Embryonic facial prominence (tissue), 1 donor: Measurements from ENCODE around the gene PRR9.
"Not testable (repeated sequence)": the region's sequence is repeated elsewhere in the genome, so short reads cannot be mapped to it uniquely, and the experiment has no call there.

Experiments used
- DNase-seq: peaks from one replicate; pipeline ENCODE4 v3.0.0-alpha.2; 2016; ENCODE audit errors: extremely low spot score

The PRR9 gene

GRCh38 chr1:153229076-153229829 is 11.9 kb downstream of the PRR9 start:
- DNase-seq, result not testable (repeated sequence)

- no peak for DNase-seq
These were observed 14.0 kb downstream of the PRR9 start for GRCh38 chr1:153231363-153231762.

DNA sequence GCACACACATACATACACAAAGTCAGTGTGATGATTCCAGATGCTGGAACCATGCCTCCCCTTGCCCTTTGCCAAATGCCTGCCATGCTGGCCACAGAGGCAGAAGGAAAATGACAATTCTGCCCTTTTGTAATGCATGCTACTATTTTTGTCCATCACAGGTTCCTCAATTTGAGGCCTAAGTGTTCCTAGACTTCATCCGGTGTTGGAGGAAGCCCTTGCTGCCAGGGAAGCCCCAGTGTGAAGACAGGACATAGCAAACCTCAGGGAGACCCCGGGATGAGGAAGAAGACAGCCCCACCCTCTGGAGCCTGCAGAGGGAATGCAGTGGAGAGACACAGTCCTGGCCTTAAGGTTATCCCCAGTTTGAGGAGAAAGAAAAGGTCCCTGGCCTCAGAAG is 14.4 kb downstream of the PRR9 start:
- no peak for DNase-seq

GRCh38 chr1:153232553-153232952 is 15.2 kb downstream of the PRR9 start:
- DNase-seq, result no peak

DNA sequence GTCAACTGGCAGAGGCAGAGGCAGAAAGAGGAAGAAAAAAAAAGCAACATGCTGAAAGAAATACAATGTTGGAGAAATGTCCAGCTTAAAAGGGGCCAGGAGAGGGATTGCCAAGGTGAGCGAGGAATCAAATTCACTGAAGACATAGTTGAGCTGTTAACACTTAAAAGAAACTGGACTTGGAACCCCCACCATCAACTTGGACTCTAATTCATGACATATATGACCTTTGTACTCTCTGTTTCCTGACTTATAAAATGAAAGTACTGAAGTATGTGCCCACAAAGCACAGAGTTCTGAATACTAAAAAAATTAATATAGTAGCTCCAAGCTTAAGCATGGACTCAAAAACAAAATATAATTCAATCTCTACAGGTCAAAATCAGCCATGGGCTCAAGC is 16.1 kb downstream of the PRR9 start:
- no peak for DNase-seq

DNA sequence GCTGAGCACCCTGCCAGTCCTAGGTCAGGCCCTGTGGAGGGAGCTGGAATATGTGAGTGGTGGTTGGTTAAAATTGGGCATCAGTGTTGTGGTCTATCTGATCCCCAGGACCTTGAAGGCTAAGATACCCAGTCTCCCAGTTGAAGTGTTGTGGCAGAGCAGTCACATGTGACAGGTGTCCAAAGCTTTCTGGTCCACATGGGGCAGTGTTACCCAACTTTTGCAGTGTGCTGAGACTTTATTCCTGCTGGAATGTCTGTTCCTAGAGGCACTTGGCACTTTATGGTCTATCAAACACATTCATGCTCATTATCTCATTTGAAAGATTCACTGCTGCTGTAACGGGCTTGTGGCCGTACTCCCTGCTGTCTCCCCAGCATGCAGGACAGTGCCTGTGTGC is 21.1 kb downstream of the PRR9 start:
- DNase-seq, result no peak

- no peak for DNase-seq
These were observed 24.8 kb downstream of the PRR9 start for GRCh38 chr1:153242160-153242559.

- no peak for DNase-seq
These were observed 28.1 kb downstream of the PRR9 start for GRCh38 chr1:153245466-153245865.

DNA sequence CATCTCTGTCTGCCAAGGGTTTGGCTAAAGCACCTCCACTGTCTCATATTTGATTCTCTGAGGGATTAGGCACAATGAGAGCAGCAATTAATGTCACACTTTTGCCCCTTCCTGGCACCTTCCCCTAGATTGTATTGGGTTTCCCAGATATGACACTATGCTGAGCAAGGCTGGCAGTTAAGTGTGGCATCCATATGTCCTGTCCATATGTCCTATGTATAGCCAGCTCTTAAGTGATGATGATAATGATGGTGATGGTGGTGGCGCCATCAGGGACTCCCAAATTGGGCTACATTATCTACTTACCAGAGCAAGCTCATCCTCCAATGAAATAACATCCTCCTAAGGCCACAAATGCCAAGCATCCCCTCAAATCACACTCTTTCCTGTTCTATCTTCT is 28.6 kb downstream of the PRR9 start:
- DNase-seq, result no peak

- no peak for DNase-seq
These were observed 29.4 kb downstream of the PRR9 start for GRCh38 chr1:153246825-153247224.

DNA sequence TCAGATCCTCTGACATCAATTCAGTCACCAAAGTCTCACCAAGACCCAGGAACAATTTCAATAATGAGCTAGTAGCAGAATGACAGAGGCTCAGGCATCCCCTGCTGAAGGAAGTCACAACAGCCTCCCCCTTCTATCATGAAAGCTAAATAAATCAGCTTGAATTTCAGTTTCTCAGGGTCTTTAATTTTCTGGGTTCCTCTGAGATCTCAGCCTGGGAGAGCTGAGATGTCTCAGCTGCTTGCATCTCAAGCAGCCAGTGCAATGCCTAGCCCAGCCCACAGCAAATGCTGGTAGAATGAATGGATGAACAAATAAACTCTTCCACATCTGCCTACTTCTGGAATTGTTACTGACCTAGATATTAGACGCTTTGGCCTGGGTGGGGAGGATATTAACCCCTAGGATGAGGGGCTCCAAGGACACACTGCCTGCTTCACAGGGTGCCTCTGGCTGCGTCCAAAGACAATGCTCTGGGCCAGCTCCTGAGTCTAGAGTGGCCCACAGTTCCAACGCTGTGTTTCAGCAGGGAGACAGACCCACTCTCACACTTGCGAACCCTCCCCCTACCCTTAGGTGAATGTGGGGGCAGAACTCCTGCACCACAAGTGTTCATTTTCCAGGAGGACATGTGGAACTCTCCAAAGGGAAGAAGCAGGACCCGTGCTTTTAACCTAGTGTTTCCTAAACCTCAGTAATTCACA is 30.9 kb downstream of the PRR9 start:
- DNase-seq, result no peak

- no peak for DNase-seq
These were observed 32.8 kb downstream of the PRR9 start for GRCh38 chr1:153250166-153250565.

GRCh38 chr1:153251087-153251486 is 33.7 kb downstream of the PRR9 start:
- no peak for DNase-seq

DNA sequence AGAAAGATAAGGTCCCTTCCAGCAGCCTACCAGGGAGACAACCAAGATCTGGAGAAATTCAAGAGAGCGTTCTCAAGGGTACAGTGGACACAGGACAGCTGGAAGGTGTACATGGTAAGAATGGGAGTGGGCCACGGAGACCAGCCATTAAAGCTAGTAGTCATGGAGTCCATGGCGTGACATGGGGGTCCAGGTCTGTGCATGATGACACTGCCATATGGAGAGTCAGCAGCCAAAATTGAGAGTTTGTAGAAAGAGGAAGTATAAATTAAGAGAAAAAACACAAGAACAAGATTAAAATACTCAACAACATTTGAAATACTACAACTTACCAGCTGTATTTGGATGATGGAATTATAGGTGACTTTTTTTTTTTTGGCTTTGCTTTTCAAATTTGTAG is 34.2 kb downstream of the PRR9 start:
- no peak for DNase-seq

GRCh38 chr1:153251988-153252387 is 34.6 kb downstream of the PRR9 start:
- no peak for DNase-seq

DNA sequence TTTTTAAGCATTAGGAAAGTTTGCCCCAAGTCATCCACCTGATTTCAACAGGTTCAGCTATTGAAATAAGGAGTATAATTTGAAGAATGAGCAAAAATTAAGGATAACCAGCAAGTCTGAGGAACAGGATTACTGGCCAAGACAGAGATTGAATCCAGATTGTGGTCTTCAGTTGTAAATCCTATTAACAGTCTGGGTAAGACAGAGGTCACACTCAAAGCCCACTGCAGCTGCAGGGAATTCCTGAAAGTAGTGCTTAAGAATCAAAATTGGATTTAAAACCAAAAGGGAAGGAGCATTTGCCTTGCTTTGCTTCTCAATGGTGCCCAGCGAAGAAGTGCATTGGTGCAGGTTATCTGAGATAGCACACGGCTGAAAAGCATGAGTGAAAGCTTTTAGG is 35.7 kb downstream of the PRR9 start:
- no peak for DNase-seq

- no peak for DNase-seq
These were observed 36.3 kb downstream of the PRR9 start for GRCh38 chr1:153253693-153254092.

GRCh38 chr1:153259387-153259786 is 42.0 kb downstream of the PRR9 start, which contains the start of gene LORICRIN:
Gene LORICRIN, plus strand, starts transcription at chr1:153259687. Its CDS starts 1,263 bp downstream, at chr1:153260950.
- no peak for DNase-seq

DNA sequence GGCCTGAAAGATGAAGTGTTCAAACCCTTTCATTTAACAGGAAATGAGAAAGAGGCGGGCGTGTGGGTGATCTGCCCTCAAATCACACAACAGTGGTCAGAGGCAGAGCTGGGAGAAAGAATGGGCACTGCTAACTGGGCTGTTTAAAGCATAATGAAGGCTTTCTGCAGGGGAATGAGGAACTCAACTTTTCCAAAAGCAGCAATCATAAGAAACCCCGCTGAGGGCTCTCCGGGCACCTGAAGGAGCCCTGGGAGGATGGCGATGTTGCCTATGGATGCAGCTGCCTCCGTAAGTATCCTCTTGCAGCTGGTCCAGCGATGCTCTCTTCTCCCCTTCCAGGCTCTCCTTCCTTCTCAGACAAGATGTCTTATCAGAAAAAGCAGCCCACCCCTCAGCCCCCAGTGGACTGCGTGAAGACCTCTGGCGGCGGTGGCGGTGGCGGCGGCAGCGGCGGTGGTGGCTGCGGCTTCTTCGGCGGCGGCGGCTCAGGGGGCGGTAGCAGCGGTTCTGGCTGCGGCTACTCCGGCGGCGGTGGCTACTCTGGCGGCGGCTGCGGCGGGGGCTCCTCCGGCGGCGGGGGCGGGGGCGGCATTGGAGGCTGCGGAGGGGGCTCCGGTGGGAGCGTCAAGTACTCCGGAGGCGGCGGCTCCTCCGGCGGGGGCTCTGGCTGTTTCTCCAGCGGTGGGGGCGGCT is 43.3 kb downstream of the PRR9 start:
- DNase-seq, result no peak

GRCh38 chr1:153261281-153262069 is 44.1 kb downstream of the PRR9 start:
- no peak for DNase-seq

GRCh38 chr1:153262070-153262366 is 44.6 kb downstream of the PRR9 start:
- no peak for DNase-seq
